HepG2 (cell line): ENCODE results near the gene GNG3. TPM values are rescaled to one million over a fixed set of nuclear protein-coding genes. Genes with fewer than 3 reads are reported as not detected.
A peak's percentile ranks its signal among the peaks of the same experiment; 100 is the strongest.

Experiments used
- ATF7 ChIP-seq, 2 experiments: fragments of 450-650 bp in 1 of 2; sonication (generic) in 1 of 2; formaldehyde crosslinking in 1 of 2; IDR thresholded peaks; 2 replicates each; pipeline versions ENCODE4 v1.4.0 to v1.6.1; 2016 to 2020; ENCODE audit warnings: antibody characterized with exemption in 1 of 2, mild to moderate bottlenecking in 1 of 2, missing genetic modification reagents in 1 of 2
- DNMT1 ChIP-seq: sonication (generic); formaldehyde crosslinking; IDR thresholded peaks from 2 replicates; pipeline ENCODE4 v1.5.1; 2020; ENCODE audit warnings: mild to moderate bottlenecking, missing genetic modification reagents
- ERF ChIP-seq: IDR thresholded peaks from 2 replicates; pipeline ENCODE4 v1.6.1; 2018; ENCODE audit warnings: missing biosample characterization, missing genetic modification reagents
- HDAC6 ChIP-seq: fragments of 200-600 bp; sonication (generic); IDR thresholded peaks from 2 replicates; pipeline ENCODE4 v1.7.0; 2017; ENCODE audit warnings: mild to moderate bottlenecking, antibody characterized with exemption, low read length, low read depth
- MED8 ChIP-seq: sonication (generic); formaldehyde crosslinking; IDR thresholded peaks from 2 replicates; pipeline ENCODE4 v1.8.1; 2023; ENCODE audit warnings: mild to moderate bottlenecking, missing genetic modification reagents; ENCODE audit not compliant: insufficient replicate concordance
- MEF2D ChIP-seq: sonication (generic); formaldehyde crosslinking; IDR thresholded peaks from 2 replicates; pipeline ENCODE4 v1.5.1; 2020; ENCODE audit warnings: mild to moderate bottlenecking, missing genetic modification reagents
- NKX3-1 ChIP-seq: sonication (generic); formaldehyde crosslinking; IDR thresholded peaks from 2 replicates; pipeline ENCODE4 v1.5.0; 2020; ENCODE audit warnings: missing genetic modification reagents
- U2AF2 ChIP-seq: fragments of 200-400 bp; formaldehyde crosslinking; IDR thresholded peaks from 2 replicates; pipeline ENCODE4 v1.6.1; 2017; ENCODE audit warnings: low read depth, mild to moderate bottlenecking, low read length
- USF2 ChIP-seq, 2 experiments: sonication (generic) in 1 of 2; formaldehyde crosslinking in 1 of 2; IDR thresholded peaks; 2 replicates each; pipeline versions ENCODE4 v1.5.1 to v1.6.1; 2011 to 2020; ENCODE audit warnings: borderline replicate concordance in 1 of 2, low read depth in 1 of 2, low read length in 1 of 2, mild to moderate bottlenecking in 1 of 2, missing genetic modification reagents in 1 of 2, moderate library complexity in 1 of 2
- ZBTB21 ChIP-seq: sonication (generic); formaldehyde crosslinking; IDR thresholded peaks from 2 replicates; pipeline ENCODE4 v1.4.0; 2020; ENCODE audit warnings: missing genetic modification reagents
- ZBTB44 ChIP-seq: sonication (generic); formaldehyde crosslinking; IDR thresholded peaks from 2 replicates; pipeline ENCODE4 v1.4.0; 2020; ENCODE audit warnings: missing genetic modification reagents
- ZFP41 ChIP-seq: sonication (generic); formaldehyde crosslinking; IDR thresholded peaks from 2 replicates; pipeline ENCODE4 v1.4.0; 2020; ENCODE audit warnings: mild to moderate bottlenecking, missing genetic modification reagents, borderline replicate concordance
- ZNF180 ChIP-seq: sonication (generic); formaldehyde crosslinking; IDR thresholded peaks from 2 replicates; pipeline ENCODE4 v1.4.0; 2020; ENCODE audit warnings: low read depth, missing genetic modification reagents, borderline replicate concordance
- ZNF281 ChIP-seq: sonication (generic); formaldehyde crosslinking; IDR thresholded peaks from 2 replicates; pipeline ENCODE4 v1.4.0; 2020; ENCODE audit warnings: missing genetic modification reagents, borderline replicate concordance
- ZNF556 ChIP-seq: sonication (generic); formaldehyde crosslinking; IDR thresholded peaks from 2 replicates; pipeline ENCODE4 v1.4.0; 2020; ENCODE audit warnings: mild to moderate bottlenecking, missing genetic modification reagents, borderline replicate concordance
- ZNF7 ChIP-seq: IDR thresholded peaks from 2 replicates; pipeline ENCODE4 v1.6.1; 2016; ENCODE audit warnings: missing biosample characterization, missing genetic modification reagents
- ZNF737 ChIP-seq: sonication (generic); formaldehyde crosslinking; IDR thresholded peaks from 2 replicates; pipeline ENCODE4 v1.5.0; 2020; ENCODE audit warnings: missing genetic modification reagents, mild to moderate bottlenecking, borderline replicate concordance
- ZNF781 ChIP-seq: sonication (generic); formaldehyde crosslinking; IDR thresholded peaks from 2 replicates; pipeline ENCODE4 v1.5.1; 2020; ENCODE audit warnings: borderline replicate concordance, mild to moderate bottlenecking, missing genetic modification reagents; ENCODE audit errors: not compliant biosample characterization
- ZNF816 ChIP-seq: sonication (generic); formaldehyde crosslinking; IDR thresholded peaks from 2 replicates; pipeline ENCODE4 v1.8.0; 2022; ENCODE audit warnings: missing genetic modification reagents, mild to moderate bottlenecking, borderline replicate concordance
- polyA plus RNA-seq, 8 experiments: library from polyadenylated mRNA; depleted of rRNA in 3 of 8; stranded (reverse) in 7 of 8; unstranded in 1 of 8; fragments of >200 nt; fragmentation: Illumina TruSeq in 4 of 8; extraction: Trizol in 4 of 8; gene quantifications; 2 replicates each; pipeline versions ENCODE4 v1.2.1 to v1.2.3, GENCODE V29; 2011 to 2016; ENCODE audit warnings: low read depth in 4 of 8, missing spikeins in 1 of 8, mixed read lengths in 1 of 8; ENCODE audit not compliant: insufficient read depth in 1 of 8
- total RNA-seq, 5 experiments: library from RNA; depleted of rRNA; stranded (reverse); fragments of >200 nt; fragmentation: Illumina TruSeq; extraction: Trizol; gene quantifications; 2 replicates each; pipeline ENCODE4 v1.2.3, GENCODE V29; 2016; ENCODE audit warnings: low read depth in 1 of 5
- TF ChIP-seq, protein P1 (sequence below): sonication (generic); formaldehyde crosslinking; IDR thresholded peaks from 2 replicates; pipeline ENCODE4 v1.5.0; 2020; ENCODE audit warnings: missing genetic modification reagents

The GNG3 gene
- total and polyA plus RNA-seq, 2 of the 13 experiments (the other 11 are each of a cell fraction or from before 2014, with no cell fraction given), result not detected

DNA sequence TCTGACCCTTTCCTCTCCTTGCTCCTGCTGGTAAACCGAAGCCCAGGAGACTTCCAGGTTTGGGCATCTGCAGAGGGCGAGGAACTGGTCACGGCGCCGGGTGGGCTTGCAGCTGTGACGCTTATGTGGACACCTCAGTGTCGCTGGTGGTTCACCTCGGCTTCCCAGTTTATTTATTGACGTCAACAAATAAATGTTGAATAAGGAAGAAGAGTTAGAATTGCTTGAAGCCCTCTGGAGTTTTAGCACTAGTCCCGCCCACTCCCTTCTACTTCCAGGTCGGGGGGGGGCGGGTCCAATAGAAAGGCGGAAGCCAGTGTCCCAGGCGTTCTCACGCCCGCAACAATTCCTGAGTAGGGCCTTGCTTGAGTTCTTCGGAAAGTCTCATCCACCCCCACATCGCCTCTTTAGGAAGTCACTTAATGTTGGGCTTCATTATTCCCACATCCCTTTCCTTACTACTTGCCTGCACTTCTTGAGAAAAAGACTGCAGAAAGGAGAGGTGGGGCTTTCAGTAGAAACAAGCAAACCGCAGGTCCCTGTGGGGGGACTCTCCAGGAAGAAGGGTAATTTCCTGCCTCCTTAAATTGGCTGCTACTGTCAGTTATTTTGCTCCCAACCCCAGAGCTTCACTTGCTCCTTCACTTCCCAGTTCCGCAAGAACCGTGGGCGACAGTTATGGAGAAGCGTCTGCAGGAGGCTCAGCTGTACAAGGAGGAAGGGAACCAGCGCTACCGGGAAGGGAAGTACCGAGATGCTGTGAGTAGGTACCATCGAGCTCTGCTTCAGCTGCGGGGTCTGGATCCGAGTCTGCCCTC is 20.9 kb downstream of the GNG3 start, which contains the start of gene TTC9C (continued):
- no peak; the same call in 1 of the 2 replicates for TF ChIP-seq ZNF556
- no peak for TF ChIP-seq ZNF7 (CRISPR knock-in tag)
- no peak for TF ChIP-seq USF2 (IDR thresholded peaks at IDR 0.05; ENCODE audit: low read depth, low read length)
- no peak for TF ChIP-seq USF2 (CRISPR knock-in tag; IDR thresholded peaks at IDR 0.05; ENCODE audit: borderline replicate concordance)
- 0 out of 2 replicates have a peak, but pooled peaks have one; percentile 33 for TF ChIP-seq DNMT1 (CRISPR knock-in tag)
- no peak for TF ChIP-seq ZBTB44 (CRISPR knock-in tag)
- TF ChIP-seq MEF2D (CRISPR knock-in tag), result 0 out of 2 replicates have a peak, but pooled peaks have one; percentile 52
- TF ChIP-seq ZNF737, result no peak
- TF ChIP-seq, protein P1, sequence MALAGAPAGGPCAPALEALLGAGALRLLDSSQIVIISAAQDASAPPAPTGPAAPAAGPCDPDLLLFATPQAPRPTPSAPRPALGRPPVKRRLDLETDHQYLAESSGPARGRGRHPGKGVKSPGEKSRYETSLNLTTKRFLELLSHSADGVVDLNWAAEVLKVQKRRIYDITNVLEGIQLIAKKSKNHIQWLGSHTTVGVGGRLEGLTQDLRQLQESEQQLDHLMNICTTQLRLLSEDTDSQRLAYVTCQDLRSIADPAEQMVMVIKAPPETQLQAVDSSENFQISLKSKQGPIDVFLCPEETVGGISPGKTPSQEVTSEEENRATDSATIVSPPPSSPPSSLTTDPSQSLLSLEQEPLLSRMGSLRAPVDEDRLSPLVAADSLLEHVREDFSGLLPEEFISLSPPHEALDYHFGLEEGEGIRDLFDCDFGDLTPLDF (CRISPR knock-in tag), result peak; percentile 45; the same call in 1 of the 2 replicates
- TF ChIP-seq U2AF2, result no peak
- no peak for TF ChIP-seq HDAC6
- no peak for TF ChIP-seq ZBTB21 (CRISPR knock-in tag)
- TF ChIP-seq ERF (CRISPR knock-in tag), result no peak; the same call in 1 of the 2 replicates
- TF ChIP-seq ZNF816 (CRISPR knock-in tag), result peak; percentile 88; the same call in 1 of the 2 replicates
- TF ChIP-seq ZFP41, result no peak
- TF ChIP-seq MED8 (CRISPR knock-in tag), result no peak
- no peak for TF ChIP-seq ZNF180
- no peak for TF ChIP-seq ATF7 (IDR thresholded peaks at IDR 0.05)
- no peak for TF ChIP-seq ATF7 (CRISPR knock-in tag; IDR thresholded peaks at IDR 0.05)
- no peak for TF ChIP-seq ZNF781
- TF ChIP-seq ZNF281, result no peak
- no peak for TF ChIP-seq NKX3-1 (CRISPR knock-in tag)
